Spleen (tissue), 7 donors: ENCODE measurements around the gene GSG1L.

Experiments
- POLR2A ChIP-seq, 3 donors: fragments of 450-650 bp; IDR thresholded peaks; one replicate each; pipeline ENCODE4 v1.5.1; 2017; ENCODE audit warnings: antibody characterized with exemption in 3 of 3, mild to moderate bottlenecking in 1 of 3
- POLR2AphosphoS5 ChIP-seq, 3 donors: sonication (generic); formaldehyde crosslinking; IDR thresholded peaks; one replicate each; pipeline ENCODE4 v1.5.1; 2017; ENCODE audit warnings: antibody characterized with exemption in 3 of 3
- TF ChIP-seq, protein P1 (sequence below), 11 experiments: fragments of 200-600 bp in 7 of 11; fragments of 450-650 bp in 4 of 11; sonication (generic) in 4 of 11; IDR thresholded peaks in 8 of 11; conservative IDR thresholded peaks in 3 of 11; 1 replicate in 7 of 11; 2 replicates in 4 of 11; pipeline versions ENCODE4 v1.4.0 to v1.8.0; 2016 to 2021; ENCODE audit warnings: antibody characterized with exemption in 11 of 11, inconsistent platforms in 4 of 11, mild to moderate bottlenecking in 1 of 11
- donor health status: DM: no; HTN: no; CAD: no; lungs with moderate emphysema.
- donor health status: DM: no; HTN: no; CAD: no.
- donor health status: DM: no; HTN: no; CAD: no.

DNA sequence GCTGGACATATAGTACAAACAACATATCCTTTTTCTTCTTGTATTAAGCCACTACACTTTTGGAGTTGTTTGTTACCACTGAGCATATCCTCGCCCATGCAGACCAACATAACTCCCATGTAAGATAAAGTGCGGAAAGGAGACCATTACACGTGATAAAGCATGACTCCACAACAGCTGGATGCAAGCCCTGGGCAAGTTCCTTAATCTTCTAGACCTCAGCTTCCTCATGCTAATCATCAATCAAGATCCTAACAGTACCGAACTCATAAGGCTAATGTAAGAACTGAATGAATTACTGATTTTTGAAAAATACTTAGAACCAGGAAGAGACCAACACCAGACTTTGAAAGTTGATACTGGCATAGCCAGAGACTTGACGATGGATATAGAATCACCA is 47.0 kb upstream of the GSG1L start:
- TF ChIP-seq, protein P1, sequence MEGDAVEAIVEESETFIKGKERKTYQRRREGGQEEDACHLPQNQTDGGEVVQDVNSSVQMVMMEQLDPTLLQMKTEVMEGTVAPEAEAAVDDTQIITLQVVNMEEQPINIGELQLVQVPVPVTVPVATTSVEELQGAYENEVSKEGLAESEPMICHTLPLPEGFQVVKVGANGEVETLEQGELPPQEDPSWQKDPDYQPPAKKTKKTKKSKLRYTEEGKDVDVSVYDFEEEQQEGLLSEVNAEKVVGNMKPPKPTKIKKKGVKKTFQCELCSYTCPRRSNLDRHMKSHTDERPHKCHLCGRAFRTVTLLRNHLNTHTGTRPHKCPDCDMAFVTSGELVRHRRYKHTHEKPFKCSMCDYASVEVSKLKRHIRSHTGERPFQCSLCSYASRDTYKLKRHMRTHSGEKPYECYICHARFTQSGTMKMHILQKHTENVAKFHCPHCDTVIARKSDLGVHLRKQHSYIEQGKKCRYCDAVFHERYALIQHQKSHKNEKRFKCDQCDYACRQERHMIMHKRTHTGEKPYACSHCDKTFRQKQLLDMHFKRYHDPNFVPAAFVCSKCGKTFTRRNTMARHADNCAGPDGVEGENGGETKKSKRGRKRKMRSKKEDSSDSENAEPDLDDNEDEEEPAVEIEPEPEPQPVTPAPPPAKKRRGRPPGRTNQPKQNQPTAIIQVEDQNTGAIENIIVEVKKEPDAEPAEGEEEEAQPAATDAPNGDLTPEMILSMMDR (IDR thresholded peaks at IDR 0.05 in 8 of 11, conservative IDR thresholded peaks at IDR 0.05 in 3 of 11): no peak
- TF ChIP-seq POLR2A (IDR thresholded peaks at IDR 0.05): no peak
- TF ChIP-seq POLR2AphosphoS5 (IDR thresholded peaks at IDR 0.05): no peak
